Measurements from ENCODE around the gene GAPT.
"Not testable (repeated sequence)": the region's sequence is repeated elsewhere in the genome, so short reads cannot be mapped to it uniquely, and the experiment has no call there.

The GAPT gene

DNA sequence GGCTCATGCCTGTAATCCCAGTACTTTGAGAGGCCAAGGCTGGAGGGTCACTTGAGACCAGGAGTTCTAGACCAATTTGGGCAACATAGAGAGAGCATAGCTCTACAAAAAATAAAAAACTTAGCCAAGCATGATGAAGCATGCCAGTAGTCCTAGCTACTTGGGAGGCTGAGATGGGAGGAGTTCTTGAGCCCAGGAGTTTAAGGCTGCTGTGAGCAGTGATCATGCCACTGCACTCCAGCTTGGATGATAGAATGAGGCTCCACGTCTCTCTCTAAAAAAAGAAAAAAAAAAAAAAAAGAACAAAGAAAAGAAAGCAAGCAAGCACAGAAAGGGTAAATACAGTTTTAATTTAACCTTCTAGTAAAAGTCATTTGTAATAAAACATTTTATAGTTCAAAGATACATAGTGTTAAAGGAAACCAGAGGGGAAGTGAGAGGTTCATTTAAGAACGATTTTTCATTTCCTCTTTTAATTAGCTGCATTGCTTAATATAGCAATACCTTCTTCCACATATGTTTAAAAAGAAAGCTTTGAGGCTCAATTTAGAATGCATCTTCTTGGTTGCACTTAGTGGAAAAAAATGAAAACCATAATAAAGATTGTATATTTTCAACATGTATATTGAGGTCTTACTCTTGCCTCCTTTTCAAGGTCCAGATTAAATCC is 14.9 kb downstream of the GAPT start:
- no peak for DNase-seq

DNA sequence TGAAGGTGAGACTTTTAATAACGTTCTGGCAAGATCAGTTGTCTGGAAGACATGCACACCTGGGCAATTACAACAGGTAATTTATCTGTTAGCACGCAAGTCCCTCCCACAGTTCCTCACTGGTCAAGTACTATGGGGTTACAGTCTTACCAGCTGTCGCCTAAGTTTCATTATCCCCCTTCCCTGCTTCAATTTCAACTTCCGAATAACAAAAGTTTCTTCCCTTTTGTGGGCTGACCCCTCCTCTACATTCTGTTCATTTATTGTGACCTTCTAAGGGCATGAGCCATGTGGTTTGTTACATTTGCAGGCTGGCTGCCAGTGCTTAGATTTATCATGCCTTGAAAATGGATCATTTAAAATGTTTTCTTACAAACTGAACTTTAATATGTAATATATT is 16.5 kb downstream of the GAPT start:
- no peak for DNase-seq

DNA sequence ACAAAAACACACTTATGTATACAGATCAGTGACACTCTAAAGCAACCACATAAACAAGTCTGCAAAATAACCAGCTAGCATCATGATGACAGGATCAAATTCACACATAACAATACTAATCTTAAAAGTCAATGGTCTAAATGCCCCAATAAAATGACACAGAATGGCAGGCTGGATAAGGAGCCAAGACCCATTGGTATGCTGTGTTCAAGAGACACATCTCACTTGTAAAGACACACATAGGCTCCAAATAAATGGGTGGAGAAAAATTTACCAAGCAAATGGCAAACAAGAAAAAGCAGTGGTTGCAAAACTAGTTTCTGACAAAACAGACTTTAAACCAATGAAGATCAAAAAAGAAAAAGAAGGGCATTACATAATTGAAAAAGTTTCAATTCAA is 26.0 kb downstream of the GAPT start:
- no peak for DNase-seq

DNA sequence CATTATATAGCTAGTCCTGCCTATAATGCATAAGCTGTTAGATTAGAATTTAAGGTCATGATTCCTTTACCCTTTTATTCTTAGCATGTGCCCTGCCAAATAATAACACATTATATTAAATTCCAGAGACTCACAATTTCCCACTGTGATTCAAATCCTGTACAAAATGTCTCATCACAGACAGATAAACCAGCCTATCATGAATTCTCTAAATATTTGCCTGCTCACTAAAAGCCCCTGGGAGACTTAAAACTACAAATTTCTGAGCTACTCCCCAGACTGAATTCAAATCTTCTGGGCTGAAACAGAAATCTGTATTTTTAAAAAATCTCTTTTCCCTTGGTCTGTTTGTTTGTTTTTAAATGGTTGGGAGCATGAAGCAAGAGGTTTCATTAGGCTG is 32.7 kb downstream of the GAPT start:
- DNase-seq, result peak; percentile 3

DNA sequence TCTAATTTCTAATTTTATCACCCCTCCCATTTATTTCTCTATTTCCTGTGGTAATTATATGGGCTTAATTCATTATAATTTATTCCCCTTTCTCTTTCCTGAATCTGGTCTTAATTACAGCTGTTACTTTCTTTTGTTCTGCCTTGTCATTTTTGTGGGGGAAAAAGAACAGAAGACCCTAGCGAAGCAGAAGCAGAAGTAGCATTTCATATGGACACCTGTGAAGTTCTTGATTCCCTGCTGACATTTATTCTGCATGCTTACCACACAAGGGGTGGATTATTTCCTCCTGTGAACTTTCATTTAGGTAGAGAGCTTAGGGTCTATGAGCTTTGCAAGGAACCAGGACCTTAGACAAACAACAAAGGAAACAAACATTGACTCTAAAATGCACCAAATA is 33.3 kb downstream of the GAPT start:
- no peak for DNase-seq

DNA sequence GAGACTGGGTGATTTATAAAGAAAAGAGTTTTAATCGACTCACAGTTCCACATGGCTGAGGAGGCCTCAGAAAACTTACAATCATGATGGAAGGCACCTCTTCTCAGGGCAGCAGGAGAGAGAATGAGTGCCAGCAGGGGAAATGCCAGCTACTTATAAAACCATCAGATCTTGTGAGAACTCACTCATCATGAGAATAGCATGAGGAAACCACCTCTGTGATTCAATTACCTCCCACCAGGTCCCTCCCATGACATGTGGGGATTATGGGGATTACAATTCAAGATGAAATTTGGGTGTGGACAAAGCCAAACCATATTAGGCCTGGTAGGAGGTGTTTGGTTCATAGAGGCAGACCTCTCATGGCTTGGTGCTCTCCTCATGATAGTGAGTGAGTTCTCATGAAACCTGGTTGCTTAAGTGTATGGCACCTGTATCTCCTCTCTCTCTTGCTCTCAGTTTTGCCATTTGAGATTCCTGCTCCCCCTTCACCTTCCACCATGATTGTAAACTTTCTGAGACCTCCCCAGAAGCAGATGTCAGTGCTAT is 39.8 kb downstream of the GAPT start:
- DNase-seq, result no peak

DNA sequence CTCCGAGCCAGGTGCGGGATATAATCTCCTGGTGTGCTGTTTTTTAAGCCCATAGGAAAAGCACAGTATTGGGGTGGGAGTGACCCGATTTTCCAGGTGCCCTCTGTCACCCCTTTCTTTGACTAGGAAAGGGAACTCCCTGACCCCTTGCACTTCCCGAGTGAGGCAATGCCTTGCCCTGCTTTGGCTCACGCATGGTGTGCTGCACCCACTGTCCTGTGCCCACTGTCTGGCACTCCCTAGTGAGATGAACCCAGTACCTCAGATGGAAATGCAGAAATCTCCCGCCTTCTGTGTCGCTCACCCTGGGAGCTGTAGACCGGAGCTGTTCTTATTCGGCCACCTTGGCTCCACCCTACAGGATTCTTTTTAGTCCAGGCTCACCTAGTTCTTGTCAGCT is 50.7 kb downstream of the GAPT start:
- not testable (repeated sequence) for DNase-seq

DNA sequence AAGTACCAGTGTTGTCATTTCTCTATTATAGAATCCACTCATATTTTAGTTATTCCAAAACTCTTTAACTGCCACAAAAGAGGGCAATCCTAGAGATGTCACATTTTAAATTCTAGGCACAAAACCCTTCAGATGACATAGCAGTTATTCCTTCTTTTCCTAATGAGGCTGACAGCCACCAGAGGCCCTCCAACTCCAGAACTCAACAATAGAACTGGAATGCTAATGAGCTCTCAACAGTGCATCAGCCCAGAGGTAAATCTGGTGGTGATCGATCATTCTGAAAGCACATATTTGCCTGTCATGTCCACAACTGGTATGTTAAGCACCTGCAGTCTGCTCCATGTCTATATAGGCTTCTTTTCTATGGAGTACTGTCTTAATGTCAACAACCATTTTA is 51.5 kb downstream of the GAPT start:
- DNase-seq, result no peak

DNA sequence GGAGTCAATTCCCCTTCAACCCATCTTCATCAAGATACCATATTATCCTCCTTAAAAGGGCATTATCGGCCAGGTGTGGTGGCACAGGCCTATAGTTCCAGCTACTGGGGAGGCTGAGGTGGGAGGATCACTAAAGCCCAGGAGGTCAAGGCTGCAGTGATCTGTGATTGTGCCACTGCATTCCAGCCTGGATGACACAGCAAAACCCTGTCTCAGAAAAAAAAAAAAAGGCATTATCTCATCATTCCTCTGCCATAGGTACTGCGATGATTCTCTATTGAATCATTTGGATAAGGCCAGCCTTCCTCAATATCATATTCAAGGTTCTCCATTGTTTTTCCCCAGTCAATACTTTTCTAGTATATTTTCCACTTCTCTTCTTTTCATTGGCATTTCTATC is 52.5 kb downstream of the GAPT start:
- no peak for DNase-seq

DNA sequence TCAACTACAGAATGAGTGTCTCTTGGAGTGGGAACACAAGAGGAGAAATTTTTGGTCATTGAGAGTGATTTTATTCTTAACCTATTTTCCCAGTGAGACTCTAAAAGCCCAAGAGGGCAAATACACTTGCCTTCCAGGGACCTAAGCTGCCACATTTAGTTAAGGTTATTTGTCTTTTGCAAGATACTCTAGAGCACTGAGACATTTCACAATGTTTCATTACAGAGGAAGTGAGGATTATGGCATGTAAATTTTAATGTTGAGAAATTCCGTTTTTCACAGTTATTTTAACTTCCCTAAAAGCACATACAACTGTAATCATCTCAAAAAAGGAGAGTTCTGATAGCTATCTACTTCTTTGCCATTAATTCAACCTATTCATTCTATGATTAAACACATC is 53.0 kb downstream of the GAPT start:
- no peak for DNase-seq

DNA sequence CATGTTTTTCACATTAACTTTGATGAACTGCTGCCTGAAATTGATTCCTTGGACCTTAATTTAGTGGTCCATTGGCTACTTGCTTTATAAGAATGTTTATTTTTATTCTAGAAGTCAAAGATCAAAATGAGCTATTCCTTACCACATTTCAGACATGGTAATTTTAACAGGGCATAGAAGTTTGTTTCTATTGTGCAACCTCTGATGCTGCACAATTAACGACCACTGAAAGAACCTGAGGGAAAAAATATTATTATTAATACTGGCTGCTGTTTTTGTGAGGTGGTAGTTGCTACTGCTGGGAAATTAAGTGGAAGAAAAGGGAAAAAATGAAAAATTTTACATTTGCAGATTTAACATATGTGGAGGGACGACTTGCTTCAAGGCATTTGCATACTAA is 53.7 kb downstream of the GAPT start:
- DNase-seq, result no peak

DNA sequence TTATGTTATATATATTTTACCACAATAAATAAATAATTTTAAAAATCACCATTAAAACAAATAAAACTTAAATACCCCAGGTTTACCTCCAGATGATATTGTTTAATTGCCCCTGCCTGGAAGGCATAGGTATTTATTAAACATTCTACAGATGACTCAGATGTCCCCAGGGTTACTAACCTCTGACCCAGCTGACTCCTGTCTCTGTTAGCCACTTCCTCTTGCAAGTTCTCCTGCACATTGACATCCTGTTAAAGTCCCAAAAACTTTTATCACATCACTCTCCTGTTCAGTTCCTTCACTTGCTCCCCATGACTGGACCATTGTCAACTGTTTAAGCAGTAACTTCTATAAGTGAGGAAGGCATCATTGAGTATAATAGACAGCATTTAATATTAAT is 54.7 kb downstream of the GAPT start:
- DNase-seq, result no peak

All from fibroblast of skin of right quadriceps (primary cell).